ENCODE measurements around the gene SLC25A1. TPM values are rescaled to one million over a fixed set of nuclear protein-coding genes. Genes with fewer than 3 reads are reported as not detected.

The SLC25A1 gene
- total RNA-seq, 1 donor from 2014 or later, result 39.4 TPM

GRCh38 chr22:19137384-19138216 lies 40.9 kb downstream of the SLC25A1 start:
- Mint-ChIP-seq H3K27me3 (no peaks in the 10 kb centered on the region), H3K4me3 (no peak overlapping the region), H3K36me3 (ENCODE audit: low read depth) (peaks cover 43% of the 10 kb centered on the region)

DNA sequence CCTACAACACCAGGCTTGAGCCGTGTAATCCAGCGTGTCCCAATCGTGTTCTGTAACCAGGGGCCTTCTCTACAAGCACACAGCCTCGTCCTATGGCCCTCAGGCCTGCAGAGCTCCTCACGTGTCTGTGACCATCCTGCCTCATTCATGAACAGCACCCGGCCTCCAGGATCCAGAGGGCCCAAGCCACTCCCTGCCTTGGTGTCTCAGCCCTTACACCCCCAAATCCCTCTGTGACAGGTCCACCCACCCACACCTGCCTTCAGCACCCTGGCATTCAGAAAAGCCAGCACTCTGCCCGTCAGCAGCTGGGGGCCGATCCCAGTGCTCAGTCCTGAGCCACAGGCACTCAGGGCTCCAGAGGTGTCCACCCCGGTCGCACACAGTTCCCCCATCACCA lies 41.6 kb downstream of the SLC25A1 start:
- Mint-ChIP-seq H3K4me3 (no peak overlapping the region), H3K27me3 (no peaks in the 10 kb centered on the region), H3K4me1 (no peaks in the 10 kb centered on the region), H3K9me3 (no peaks in the 10 kb centered on the region), H3K36me3 (ENCODE audit: low read depth) (peaks cover 41% of the 10 kb centered on the region), H3K27ac (no peak overlapping the region)
- intact Hi-C loops (cut with micrococcal nuclease), result no loop called here
- DNase-seq, result no peak

More at GRCh38 chr22:19137384-19138216, 40.9 kb downstream of the SLC25A1 start:
- no peak for DNase-seq
- intact Hi-C loops (cut with micrococcal nuclease), result no loop called here
- H3K9me3 Mint-ChIP-seq, result no peaks in the 10 kb centered on the region
- H3K4me1 Mint-ChIP-seq, result no peaks in the 10 kb centered on the region
- no peak overlapping the region for H3K27ac Mint-ChIP-seq

DNA sequence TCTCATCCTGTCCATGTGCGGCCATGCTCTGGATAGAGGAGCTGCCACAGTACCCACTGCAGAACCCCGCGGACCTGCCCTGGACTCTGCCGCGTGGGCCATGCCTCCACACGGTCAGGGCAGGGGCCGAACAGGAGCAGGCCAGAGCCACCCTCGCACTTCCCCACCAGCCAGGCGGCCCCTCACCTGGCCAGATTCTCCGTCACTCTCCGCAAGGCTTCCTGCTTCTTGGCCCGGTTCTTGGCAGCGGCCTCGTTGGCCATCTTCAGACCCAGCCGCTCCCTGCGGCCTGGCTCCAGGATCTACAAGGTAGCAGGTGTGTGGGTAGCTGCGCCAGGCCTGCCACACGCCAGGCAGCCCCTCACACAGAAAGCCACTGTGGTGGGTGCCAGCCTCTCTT lies 43.7 kb downstream of the SLC25A1 start:
- intact Hi-C loops (cut with micrococcal nuclease), result no loop called here
- no peaks in the 10 kb centered on the region for H3K27me3 Mint-ChIP-seq

DNA sequence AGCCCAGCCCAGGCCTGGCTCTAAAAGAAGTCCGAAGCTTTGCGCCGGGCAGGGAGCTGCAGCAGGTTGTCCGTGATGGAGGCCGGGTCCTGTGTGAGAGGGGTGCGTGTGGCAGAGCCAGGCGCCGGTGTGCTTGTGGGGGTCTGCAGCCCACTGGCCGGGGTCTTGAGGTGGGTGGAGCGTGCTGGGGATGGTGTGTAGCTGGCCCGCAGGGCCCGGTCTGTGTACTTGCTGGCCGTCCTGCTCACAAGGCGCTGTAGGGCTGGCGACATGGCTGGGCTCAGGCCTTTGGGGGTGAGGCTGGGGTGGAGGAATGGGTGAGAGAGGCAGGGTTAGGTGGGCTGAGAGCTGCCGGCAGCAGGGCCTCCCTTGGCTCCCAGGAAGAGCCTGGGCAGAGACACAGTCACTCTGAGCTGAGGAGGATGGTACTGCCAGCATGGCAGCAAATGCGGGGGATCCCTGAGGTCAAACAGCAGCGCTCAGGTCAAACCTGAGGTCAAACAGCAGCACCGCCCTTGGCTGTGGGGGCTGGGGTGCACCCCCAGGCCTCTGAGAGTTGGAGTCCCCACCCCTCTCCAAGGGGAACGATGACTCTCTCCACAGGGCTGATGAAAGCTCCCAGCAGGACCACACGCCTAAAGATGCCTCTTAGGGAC lies 44.2 kb downstream of the SLC25A1 start:
- Mint-ChIP-seq H3K27ac (no peak overlapping the region), H3K4me3 (no peak overlapping the region), H3K27me3 (no peaks in the 10 kb centered on the region), H3K4me1 (no peaks in the 10 kb centered on the region), H3K9me3 (no peaks in the 10 kb centered on the region), H3K36me3 (ENCODE audit: low read depth) (peaks cover 26% of the 10 kb centered on the region)
- DNase-seq, result no peak
- intact Hi-C loops (cut with micrococcal nuclease), result no loop called here

More for the DNA sequence above, 43.7 kb downstream of the SLC25A1 start:
- Mint-ChIP-seq H3K36me3 (ENCODE audit: low read depth) (peaks cover 28% of the 10 kb centered on the region), H3K4me1 (no peaks in the 10 kb centered on the region), H3K4me3 (no peak overlapping the region), H3K9me3 (no peaks in the 10 kb centered on the region), H3K27ac (no peak overlapping the region)
- no peak for DNase-seq

- H3K4me3 Mint-ChIP-seq, result no peak overlapping the region
- DNase-seq, result no peak
- intact Hi-C loops (cut with micrococcal nuclease), result no loop called here
Measured at GRCh38 chr22:19133561-19133960, 45.0 kb downstream of the SLC25A1 start.

DNA sequence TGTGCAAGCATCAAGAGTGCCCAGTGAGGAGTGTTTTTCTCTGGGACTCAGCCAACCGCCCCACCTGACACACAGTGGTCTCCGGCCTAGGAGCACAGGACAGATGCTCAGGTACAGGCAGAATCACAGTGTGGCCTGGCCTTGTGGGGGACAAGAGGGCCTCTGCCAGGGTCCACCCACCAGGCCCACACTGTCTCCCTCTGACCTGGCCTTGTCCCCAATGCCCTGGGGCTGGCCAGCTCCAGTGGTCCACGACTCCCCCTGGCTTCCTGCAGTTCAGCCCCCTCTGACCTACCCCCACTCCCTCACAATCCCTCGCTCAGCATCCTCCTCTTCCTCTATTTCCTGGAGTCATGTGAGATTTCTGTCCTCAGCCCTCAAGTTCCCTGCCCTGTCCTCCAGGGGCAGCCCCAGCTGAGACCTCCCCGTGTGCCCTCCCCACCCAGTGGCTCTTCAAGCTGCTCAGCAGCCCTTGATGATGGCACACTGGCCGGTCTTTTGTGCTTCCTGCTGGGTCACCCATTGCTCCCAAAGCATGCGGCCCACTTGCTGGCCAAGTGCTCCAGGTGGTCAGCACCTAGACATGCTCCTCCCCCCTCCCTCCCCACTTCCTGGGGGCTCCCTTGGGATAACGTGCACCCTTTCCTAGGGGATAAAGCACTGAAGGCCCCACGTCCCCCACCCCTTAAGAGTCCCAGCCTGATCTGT lies 45.7 kb downstream of the SLC25A1 start:
- Mint-ChIP-seq H3K27ac (no peak overlapping the region), H3K9me3 (no peaks in the 10 kb centered on the region), H3K36me3 (ENCODE audit: low read depth) (peaks cover 22% of the 10 kb centered on the region), H3K27me3 (no peaks in the 10 kb centered on the region), H3K4me3 (no peak overlapping the region), H3K4me1 (no peaks in the 10 kb centered on the region)
- DNase-seq, result no peak
- intact Hi-C loops (cut with micrococcal nuclease), result no loop called here

More at GRCh38 chr22:19133561-19133960, 45.0 kb downstream of the SLC25A1 start:
- Mint-ChIP-seq H3K9me3 (no peaks in the 10 kb centered on the region), H3K27me3 (no peaks in the 10 kb centered on the region), H3K36me3 (ENCODE audit: low read depth) (peaks cover 23% of the 10 kb centered on the region), H3K27ac (no peak overlapping the region), H3K4me1 (no peaks in the 10 kb centered on the region)

DNA sequence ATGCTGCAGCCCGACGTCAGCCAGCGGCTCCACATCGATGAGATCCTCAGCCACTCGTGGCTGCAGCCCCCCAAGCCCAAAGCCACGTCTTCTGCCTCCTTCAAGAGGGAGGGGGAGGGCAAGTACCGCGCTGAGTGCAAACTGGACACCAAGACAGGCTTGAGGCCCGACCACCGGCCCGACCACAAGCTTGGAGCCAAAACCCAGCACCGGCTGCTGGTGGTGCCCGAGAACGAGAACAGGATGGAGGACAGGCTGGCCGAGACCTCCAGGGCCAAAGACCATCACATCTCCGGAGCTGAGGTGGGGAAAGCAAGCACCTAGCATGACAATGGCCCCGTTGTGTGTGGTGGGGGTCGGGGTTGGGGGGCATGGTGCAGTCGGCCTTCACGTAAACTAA lies 46.4 kb downstream of the SLC25A1 start:
- Mint-ChIP-seq H3K9me3 (no peaks in the 10 kb centered on the region), H3K27ac (no peak overlapping the region), H3K27me3 (no peaks in the 10 kb centered on the region), H3K4me1 (no peaks in the 10 kb centered on the region), H3K4me3 (no peak overlapping the region), H3K36me3 (ENCODE audit: low read depth) (peaks cover 20% of the 10 kb centered on the region)
- no peak for DNase-seq
- intact Hi-C loops (cut with micrococcal nuclease), result no loop called here

- intact Hi-C loops (cut with micrococcal nuclease), result no loop called here
- Mint-ChIP-seq H3K9me3 (no peaks in the 10 kb centered on the region), H3K27ac (no peak overlapping the region)
Measured at GRCh38 chr22:19131685-19132015, 46.9 kb downstream of the SLC25A1 start.

DNA sequence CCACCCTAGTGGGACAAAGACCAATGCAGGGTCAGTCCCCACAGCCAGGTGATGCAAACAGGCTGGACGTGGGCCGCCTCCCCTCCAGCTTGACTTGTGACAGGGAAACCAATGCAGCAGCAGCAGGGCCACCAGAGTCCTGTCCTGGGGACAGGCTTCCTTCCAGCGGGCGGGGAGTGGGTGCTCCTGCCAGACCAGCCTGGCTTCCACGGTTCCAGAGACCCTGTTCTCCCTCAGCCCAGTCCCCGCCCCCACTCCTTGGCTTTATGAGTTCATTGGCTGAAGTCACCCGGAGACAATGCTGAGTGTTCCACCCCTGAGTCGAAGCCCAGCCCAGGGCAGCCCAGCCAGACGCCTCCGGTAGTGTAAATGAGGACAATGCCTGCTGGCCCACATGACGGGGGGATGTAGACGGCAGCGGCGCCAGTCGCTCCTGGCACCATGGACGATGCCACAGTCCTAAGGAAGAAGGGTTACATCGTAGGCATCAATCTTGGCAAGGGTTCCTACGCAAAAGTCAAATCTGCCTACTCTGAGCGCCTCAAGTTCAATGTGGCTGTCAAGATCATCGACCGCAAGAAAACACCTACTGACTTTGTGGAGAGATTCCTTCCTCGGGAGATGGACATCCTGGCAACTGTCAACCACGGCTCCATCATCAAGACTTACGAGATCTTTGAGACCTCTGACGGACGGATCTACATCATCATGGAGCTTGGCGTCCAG lies 47.4 kb downstream of the SLC25A1 start, which contains the start of gene TSSK2:
TSSK2 (plus strand) TSS at position 350 of the 726 bp plus-strand sequence; CDS start at position 442, 92 bp downstream.
- intact Hi-C loops (cut with micrococcal nuclease), result no loop called here
- Mint-ChIP-seq H3K36me3 (ENCODE audit: low read depth) (peaks cover 11% of the 10 kb centered on the region), H3K27ac (no peak within 1 kb of the TSS)

More at GRCh38 chr22:19131685-19132015, 46.9 kb downstream of the SLC25A1 start:
- no peak overlapping the region for H3K4me3 Mint-ChIP-seq
- no peak for DNase-seq
- peaks cover 16% of the 10 kb centered on the region for H3K36me3 Mint-ChIP-seq (ENCODE audit: low read depth)
- no peaks in the 10 kb centered on the region for H3K27me3 Mint-ChIP-seq
- H3K4me1 Mint-ChIP-seq, result no peaks in the 10 kb centered on the region

GRCh38 chr22:19129871-19130270 lies 48.7 kb downstream of the SLC25A1 start:
- Mint-ChIP-seq H3K4me1 (no peaks in the 10 kb centered on the region), H3K4me3 (no peak overlapping the region), H3K36me3 (ENCODE audit: low read depth) (peaks cover 5% of the 10 kb centered on the region), H3K9me3 (no peaks in the 10 kb centered on the region), H3K27me3 (no peaks in the 10 kb centered on the region), H3K27ac (no peak overlapping the region)
- intact Hi-C loops (cut with micrococcal nuclease), result no loop called here
- no peak for DNase-seq

More for the DNA sequence above, 47.4 kb downstream of the SLC25A1 start, which contains the start of gene TSSK2:
- no peaks in the 10 kb centered on the region for H3K27me3 Mint-ChIP-seq
- DNase-seq, result no peak
- no peaks in the 10 kb centered on the region for H3K4me1 Mint-ChIP-seq
- no peaks in the 10 kb centered on the region for H3K9me3 Mint-ChIP-seq
- H3K4me3 Mint-ChIP-seq, result no peak within 1 kb of the TSS

DNA sequence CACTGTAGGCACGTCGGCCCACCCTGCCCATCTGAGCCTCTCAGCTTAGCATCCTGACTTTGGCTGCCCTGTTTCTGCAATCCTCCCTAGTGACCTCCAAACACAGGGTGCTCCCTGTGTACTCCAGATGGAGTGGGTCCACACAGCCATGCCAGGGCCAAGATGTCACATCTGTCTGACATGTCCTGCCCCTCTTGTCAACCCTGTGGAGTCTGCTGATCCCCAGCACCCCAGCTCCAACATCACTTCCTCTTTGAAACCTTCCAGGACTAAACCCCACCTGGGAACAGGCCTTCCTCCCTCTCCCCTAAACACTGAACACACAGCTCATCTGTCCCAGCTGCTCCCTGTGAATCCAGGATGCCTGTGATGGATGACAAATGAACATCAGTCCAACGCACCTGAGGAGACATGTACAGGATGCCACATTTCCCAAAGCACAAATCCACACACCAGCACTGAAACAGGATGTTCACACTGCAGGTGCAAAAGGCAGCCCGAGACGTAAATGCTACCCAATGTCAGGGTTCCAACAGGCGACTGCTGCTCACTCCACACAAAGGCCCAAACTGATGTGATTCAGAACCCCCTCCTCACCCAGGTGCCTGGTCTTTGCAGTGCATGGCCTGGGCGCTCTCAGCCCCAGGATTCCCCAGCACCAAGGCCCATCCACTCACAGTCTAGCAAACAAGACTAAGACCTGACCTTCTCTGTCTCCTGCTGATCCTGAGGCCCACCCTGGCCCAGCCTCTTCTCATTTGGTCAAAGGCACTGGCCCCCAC lies 49.4 kb downstream of the SLC25A1 start:
- Mint-ChIP-seq H3K4me1 (no peaks in the 10 kb centered on the region), H3K27ac (peak overlapping the region; percentile 38), H3K27me3 (no peaks in the 10 kb centered on the region), H3K9me3 (no peaks in the 10 kb centered on the region), H3K4me3 (no peak overlapping the region), H3K36me3 (ENCODE audit: low read depth) (peaks cover 5% of the 10 kb centered on the region)
- intact Hi-C loops (cut with micrococcal nuclease), result no loop called here
- DNase-seq, result no peak

GRCh38 chr22:19128009-19128401 lies 50.5 kb downstream of the SLC25A1 start:
- Mint-ChIP-seq H3K9me3 (no peaks in the 10 kb centered on the region), H3K27me3 (no peaks in the 10 kb centered on the region), H3K4me1 (peaks cover 4% of the 10 kb centered on the region), H3K27ac (no peak overlapping the region), H3K4me3 (no peak overlapping the region), H3K36me3 (ENCODE audit: low read depth) (peaks cover 5% of the 10 kb centered on the region)
- intact Hi-C loops (cut with micrococcal nuclease), result no loop called here
- no peak for DNase-seq

Data from activated CD4-positive, alpha-beta T cell treated with anti-CD3 and anti-CD28 coated beads, Interleukin-2, amount 10 ng/mL, durations not matched to agents 24 days and 14 days (primary cell).